Thyroid gland (tissue), 4 donors: ENCODE measurements around the gene FOXD1.

Experiments
- CTCF ChIP-seq, 6 experiments: fragments of 200-600 bp in 3 of 6; fragments of 450-650 bp in 3 of 6; sonication (generic) in 3 of 6; IDR thresholded peaks; one replicate each; pipeline ENCODE4 v1.5.1; 2016 to 2019; ENCODE audit warnings: antibody characterized with exemption in 6 of 6, mild to moderate bottlenecking in 2 of 6, inconsistent platforms in 1 of 6, moderate library complexity in 1 of 6
- POLR2A ChIP-seq, 2 donors: fragments of 450-650 bp; IDR thresholded peaks; one replicate each; pipeline ENCODE4 v1.6.1; 2017; ENCODE audit warnings: antibody characterized with exemption in 2 of 2, mild to moderate bottlenecking in 2 of 2, moderate library complexity in 1 of 2

- TF ChIP-seq CTCF (IDR thresholded peaks at IDR 0.05): no peak
- no peak for TF ChIP-seq POLR2A (IDR thresholded peaks at IDR 0.05)
These were observed 27.9 kb downstream of the FOXD1 start for GRCh38 chr5:73420666-73421065.
